GM12892 (cell line): Measurements from ENCODE around the gene ZFPM1.

ENCODE experiments used
- POLR2A ChIP-seq: IDR thresholded peaks from 2 replicates; pipeline ENCODE4 v1.6.1; 2011; ENCODE audit warnings: low read depth, low read length, control low read depth
- POLR2AphosphoS5 ChIP-seq: IDR thresholded peaks from 2 replicates; pipeline ENCODE4 v1.6.1; 2011; ENCODE audit warnings: low read depth, low read length, control low read depth
- TAF1 ChIP-seq: IDR thresholded peaks from 2 replicates; pipeline ENCODE4 v1.6.1; 2011; ENCODE audit warnings: low read depth, mild to moderate bottlenecking, control low read depth, low read length, borderline replicate concordance

DNA sequence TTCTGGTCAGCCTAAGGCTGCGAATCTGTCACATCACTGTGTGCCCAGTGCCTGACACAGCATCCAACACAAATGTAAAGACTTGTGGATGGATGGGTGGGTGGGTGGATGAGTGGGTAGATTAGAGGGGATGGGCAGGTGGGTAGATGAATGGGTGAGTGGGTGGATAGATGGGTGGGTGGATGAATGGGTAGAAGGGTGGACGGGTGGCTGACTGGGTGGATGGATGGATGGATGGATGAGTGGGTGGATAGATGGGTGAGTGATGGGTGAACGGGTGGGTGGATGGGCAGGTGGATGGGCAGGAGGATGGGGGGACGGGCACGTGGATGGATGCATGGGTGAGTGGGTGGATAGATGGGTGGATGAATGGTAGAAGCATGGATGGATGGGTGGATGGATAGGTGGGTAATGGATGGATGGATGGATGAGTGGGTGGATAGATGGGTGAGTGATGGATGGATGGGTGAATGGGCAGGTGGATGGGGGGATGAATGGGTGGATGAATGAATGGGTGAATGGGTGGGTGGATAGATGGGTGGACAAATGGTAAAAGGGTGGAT, 31.1 kb upstream of the ZFPM1 start:
- no peak for TF ChIP-seq TAF1
- no peak for TF ChIP-seq POLR2AphosphoS5
- no peak for TF ChIP-seq POLR2A
